ENCODE data around the gene DNAH14.
"Not testable (repeated sequence)": the region's sequence is repeated elsewhere in the genome, so short reads cannot be mapped to it uniquely, and the experiment has no call there.

DNAH14 gene

GRCh38 chr1:225159793-225160192 is 230.3 kb downstream of the DNAH14 start:
- no peak for DNase-seq

- DNase-seq = not testable (repeated sequence)
Measured at GRCh38 chr1:225177409-225177808, 247.9 kb downstream of the DNAH14 start.

GRCh38 chr1:225179686-225180085 is 250.2 kb downstream of the DNAH14 start:
- no peak for DNase-seq

- no peak for DNase-seq
Measured at GRCh38 chr1:225182716-225183115, 253.2 kb downstream of the DNAH14 start.

- no peak for DNase-seq
Measured at GRCh38 chr1:225191199-225191753, 261.8 kb downstream of the DNAH14 start.

- no peak for DNase-seq
Measured at GRCh38 chr1:225201447-225201846, 272.0 kb downstream of the DNAH14 start.

GRCh38 chr1:225207791-225208190 is 278.3 kb downstream of the DNAH14 start:
- DNase-seq = no peak

GRCh38 chr1:225209153-225209552 is 279.7 kb downstream of the DNAH14 start:
- no peak for DNase-seq

GRCh38 chr1:225210180-225210579 is 280.7 kb downstream of the DNAH14 start:
- DNase-seq = not testable (repeated sequence)

GRCh38 chr1:225211694-225212442 is 282.4 kb downstream of the DNAH14 start:
- not testable (repeated sequence) for DNase-seq

GRCh38 chr1:225224287-225224686 is 294.8 kb downstream of the DNAH14 start:
- no peak for DNase-seq

- no peak for DNase-seq
Measured at GRCh38 chr1:225225681-225226080, 296.2 kb downstream of the DNAH14 start.

GRCh38 chr1:225228871-225229303 is 299.4 kb downstream of the DNAH14 start:
- DNase-seq = no peak

- not testable (repeated sequence) for DNase-seq
Measured at GRCh38 chr1:225229429-225229828, 300.0 kb downstream of the DNAH14 start.

- DNase-seq = no peak
Measured at GRCh38 chr1:225230483-225230882, 301.0 kb downstream of the DNAH14 start.

- DNase-seq = not testable (repeated sequence)
Measured at GRCh38 chr1:225232930-225233329, 303.5 kb downstream of the DNAH14 start.

- DNase-seq = no peak
Measured at GRCh38 chr1:225242611-225243010, 313.1 kb downstream of the DNAH14 start.

- no peak for DNase-seq
Measured at GRCh38 chr1:225250432-225250831, 321.0 kb downstream of the DNAH14 start.

- DNase-seq = no peak
Measured at GRCh38 chr1:225253173-225253572, 323.7 kb downstream of the DNAH14 start.

- peak; percentile 23 for DNase-seq
Measured at GRCh38 chr1:225253784-225254183, 324.3 kb downstream of the DNAH14 start.

- no peak for DNase-seq
Measured at GRCh38 chr1:225254676-225255075, 325.2 kb downstream of the DNAH14 start.

- no peak for DNase-seq
Measured at GRCh38 chr1:225257081-225257480, 327.6 kb downstream of the DNAH14 start.

GRCh38 chr1:225258811-225259210 is 329.3 kb downstream of the DNAH14 start:
- DNase-seq = no peak

- DNase-seq = no peak
Measured at GRCh38 chr1:225259542-225259941, 330.1 kb downstream of the DNAH14 start.

- DNase-seq = no peak
Measured at GRCh38 chr1:225260319-225260718, 330.8 kb downstream of the DNAH14 start.
